HCT116 (cell line): ENCODE data around the gene FAM83E. TPM values are rescaled to one million over a fixed set of nuclear protein-coding genes. Genes with fewer than 3 reads are reported as not detected.

Experiments
- ATAC-seq: fragments of 200-7000 bp; cut with Tn5 transposase; 2 replicates; pipeline ENCODE4 v1.9.1; 2020; ENCODE audit warnings: mild to moderate bottlenecking, moderate library complexity
- BruUV-seq: library from RNA; stranded (reverse); fragments of 400-500 nt; replicated peaks from 2 replicates; lab custom pipeline; 2021; lab: Mats Ljungman, UMichigan
- CTCF ChIA-PET: fragments of 300-600 bp; sonication (Branson Sonifier 250); formaldehyde crosslinking; loops from one replicate; lab custom pipeline; 2021; ENCODE audit warnings: antibody characterized with exemption; lab: Charles Lee
- POLR2A ChIA-PET: fragments of 300-600, 350-600 bp; sonication (Branson Sonifier 250); formaldehyde crosslinking; loops from one replicate; lab custom pipeline; 2021; ENCODE audit warnings: antibody characterized with exemption; lab: Charles Lee
- RAD21 ChIA-PET, 2 experiments: fragments of 300-600 bp; sonication (Branson Sonifier 250); formaldehyde crosslinking; loops; one replicate each; lab custom pipeline; 2023; ENCODE audit warnings: low total read pairs in 2 of 2; ENCODE audit not compliant: uncharacterized antibody in 2 of 2, unreplicated experiment in 2 of 2, low non-redundant PET in 1 of 2; lab: Charles Lee
- DNase-seq: peaks from one replicate; pipeline ENCODE4 v3.0.0-alpha.2; 2010; ENCODE audit warnings: low read depth, low spot score
- H2AFZ ChIP-seq: fragments of 200-600 bp; shearing (Covaris generic), sonication (generic); 2 replicates; pipeline ENCODE4 v1.6.1; 2017; ENCODE audit warnings: low read depth, mixed run types, mixed read lengths, antibody characterized with exemption, low read length; ENCODE audit not compliant: poor library complexity, severe bottlenecking
- H3K27ac ChIP-seq: 2 replicates; pipeline ENCODE4 v1.5.1; 2012; ENCODE audit warnings: low read depth, low read length
- H3K27me3 ChIP-seq: fragments of 200-600 bp; sonication (generic); 2 replicates; pipeline ENCODE4 v1.6.1; 2016; ENCODE audit warnings: mixed run types, low read length, mixed read lengths; ENCODE audit not compliant: insufficient read depth
- H3K36me3 ChIP-seq, 2 experiments: fragments of 200-500 bp in 1 of 2; fragments of 200-600 bp in 1 of 2; sonication (Bioruptor generic) in 1 of 2; sonication (generic) in 1 of 2; 2 replicates each; pipeline versions ENCODE4 v1.5.1 to v1.6.1; 2014 to 2016; ENCODE audit warnings: low read length in 2 of 2, inconsistent platforms in 1 of 2, mixed read lengths in 1 of 2, mixed run types in 1 of 2; ENCODE audit not compliant: insufficient read depth in 2 of 2, control insufficient read depth in 1 of 2
- H3K4me1 ChIP-seq, 2 experiments: fragments of 200-600 bp in 1 of 2; sonication (generic) in 1 of 2; 2 replicates each; pipeline versions ENCODE4 v1.5.1 to v1.6.1; 2012 to 2017; ENCODE audit warnings: low read length in 2 of 2, inconsistent platforms in 1 of 2, mild to moderate bottlenecking in 1 of 2, mixed read lengths in 1 of 2, mixed run types in 1 of 2, moderate library complexity in 1 of 2; ENCODE audit not compliant: insufficient read depth in 2 of 2, control insufficient read depth in 1 of 2
- H3K4me2 ChIP-seq: fragments of 200-600 bp; sonication (generic); 2 replicates; pipeline ENCODE4 v1.6.1; 2017; ENCODE audit warnings: mixed run types, low read length, mixed read lengths
- H3K4me3 ChIP-seq, 2 experiments: fragments of 200-600 bp in 1 of 2; sonication (generic) in 1 of 2; replicated peaks in 1 of 2; 2 replicates each; pipeline ENCODE4 v1.5.1; 2011 to 2016; ENCODE audit warnings: low read length in 2 of 2, control low read depth in 1 of 2, low read depth in 1 of 2, mild to moderate bottlenecking in 1 of 2, mixed read lengths in 1 of 2, mixed run types in 1 of 2
- H3K79me2 ChIP-seq: fragments of 200-600 bp; sonication (generic); 2 replicates; pipeline ENCODE4 v1.6.1; 2017; ENCODE audit warnings: mild to moderate bottlenecking, mixed run types, low read length, moderate library complexity, mixed read lengths; ENCODE audit not compliant: insufficient read depth
- H3K9ac ChIP-seq: fragments of 200-600 bp; sonication (generic); 2 replicates; pipeline ENCODE4 v1.6.1; 2016; ENCODE audit warnings: low read length, mixed read lengths
- H3K9me2 ChIP-seq: fragments of 200-600 bp; sonication (generic), shearing (Covaris generic); 2 replicates; pipeline ENCODE4 v1.6.1; 2017; ENCODE audit warnings: mixed run types, mild to moderate bottlenecking, moderate library complexity; ENCODE audit not compliant: insufficient read depth
- H3K9me3 ChIP-seq, 2 experiments: fragments of 200-500 bp in 1 of 2; fragments of 200-600 bp in 1 of 2; sonication (Bioruptor generic) in 1 of 2; sonication (generic) in 1 of 2; 2 replicates each; pipeline ENCODE4 v1.6.1; 2014 to 2017; ENCODE audit warnings: low read length in 2 of 2, mixed read lengths in 2 of 2, inconsistent platforms in 1 of 2, low read depth in 1 of 2, mild to moderate bottlenecking in 1 of 2, mixed run types in 1 of 2, moderate library complexity in 1 of 2; ENCODE audit not compliant: control insufficient read depth in 1 of 2, insufficient read depth in 1 of 2
- H4K20me1 ChIP-seq: fragments of 200-600 bp; sonication (generic), shearing (Covaris generic); 2 replicates; pipeline ENCODE4 v1.6.1; 2017; ENCODE audit warnings: mixed run types, mild to moderate bottlenecking, moderate library complexity; ENCODE audit not compliant: insufficient read depth
- CBX3 ChIP-seq: IDR thresholded peaks from 2 replicates; pipeline ENCODE4 v1.6.1; 2012; ENCODE audit warnings: low read depth
- CEBPB ChIP-seq: IDR thresholded peaks from 2 replicates; pipeline ENCODE4 v1.6.1; 2012; ENCODE audit warnings: low read depth
- EGR1 ChIP-seq: IDR thresholded peaks from 2 replicates; pipeline ENCODE4 v1.6.1; 2012; ENCODE audit warnings: low read depth
- ELF1 ChIP-seq: IDR thresholded peaks from 2 replicates; pipeline ENCODE4 v1.6.1; 2012; ENCODE audit warnings: low read depth, borderline replicate concordance
- EZH2 ChIP-seq: fragments of 200-600 bp; sonication (generic); IDR thresholded peaks from 2 replicates; pipeline ENCODE4 v1.6.1; 2017; ENCODE audit warnings: antibody characterized with exemption, mixed run types
- EZH2phosphoT487 ChIP-seq: fragments of 200-600 bp; IDR thresholded peaks from 2 replicates; pipeline ENCODE4 v1.6.1; 2018; ENCODE audit warnings: antibody characterized with exemption, borderline replicate concordance
- FOSL1 ChIP-seq: IDR thresholded peaks from 2 replicates; pipeline ENCODE4 v1.6.1; 2012; ENCODE audit warnings: low read depth
- JUND ChIP-seq: IDR thresholded peaks from 2 replicates; pipeline ENCODE4 v1.6.1; 2012
- POLR2A ChIP-seq: IDR thresholded peaks from 2 replicates; pipeline ENCODE4 v1.7.0; 2011; ENCODE audit warnings: borderline replicate concordance; ENCODE audit not compliant: insufficient read depth, insufficient read length; ENCODE audit errors: extremely low read depth
- POLR2AphosphoS5 ChIP-seq: IDR thresholded peaks from 2 replicates; pipeline ENCODE4 v1.6.1; 2011; ENCODE audit warnings: mild to moderate bottlenecking, low read depth, low read length, moderate library complexity
- TCF7L2 ChIP-seq: IDR thresholded peaks from 2 replicates; pipeline ENCODE4 v1.7.0; 2011; ENCODE audit warnings: borderline replicate concordance, inconsistent platforms; ENCODE audit not compliant: insufficient read depth, insufficient read length; ENCODE audit errors: extremely low read depth
- YY1 ChIP-seq: IDR thresholded peaks from 2 replicates; pipeline ENCODE4 v1.6.1; 2011; ENCODE audit warnings: low read length, low read depth, moderate library complexity, mild to moderate bottlenecking; ENCODE audit not compliant: insufficient replicate concordance; ENCODE audit errors: extremely low read depth
- ZFX ChIP-seq: fragments of 450-650 bp; IDR thresholded peaks from 2 replicates; pipeline ENCODE4 v1.6.1; 2017
- ZNF274 ChIP-seq: fragments of 200-500 bp; sonication (Bioruptor generic); IDR thresholded peaks from 2 replicates; pipeline ENCODE4 v1.6.1; 2014; ENCODE audit warnings: mild to moderate bottlenecking, low read depth, low read length, inconsistent platforms
- intact Hi-C: fragments of 100-400 bp; cut with micrococcal nuclease; formaldehyde crosslinking; loops from 2 replicates; pipeline ENCODE4 v1.10.0; 2022
- total RNA-seq: library from RNA; stranded (reverse); gene quantifications from one replicate; pipeline ENCODE4 v1.2.1, GENCODE V29; 2021; ENCODE audit not compliant: unreplicated experiment
- TF ChIP-seq, protein P1 (sequence below): IDR thresholded peaks from 2 replicates; pipeline ENCODE4 v1.6.1; 2012
- TF ChIP-seq, protein P2 (sequence below): IDR thresholded peaks from 2 replicates; pipeline ENCODE4 v1.6.1; 2011; ENCODE audit warnings: mild to moderate bottlenecking, low read length, moderate library complexity; ENCODE audit not compliant: insufficient replicate concordance; ENCODE audit errors: extremely low read depth
- TF ChIP-seq, protein P3 (sequence below), 3 experiments: fragments of 200-600 bp in 1 of 3; sonication (generic) in 1 of 3; IDR thresholded peaks in 2 of 3; conservative IDR thresholded peaks in 1 of 3; 2 replicates each; pipeline ENCODE4 v1.5.1; 2012 to 2017; ENCODE audit warnings: low read depth in 2 of 3, low read length in 2 of 3, antibody characterized with exemption in 1 of 3, borderline replicate concordance in 1 of 3, control low read depth in 1 of 3, mild to moderate bottlenecking in 1 of 3, mixed read lengths in 1 of 3, mixed run types in 1 of 3, moderate library complexity in 1 of 3; ENCODE audit not compliant: insufficient read depth in 1 of 3
- TF ChIP-seq, protein P4 (sequence below): IDR thresholded peaks from 2 replicates; pipeline ENCODE4 v1.6.1; 2012; ENCODE audit warnings: low read depth

Gene FAM83E
- total RNA-seq, 1 experiment from 2014 or later = 6.8 TPM

DNA sequence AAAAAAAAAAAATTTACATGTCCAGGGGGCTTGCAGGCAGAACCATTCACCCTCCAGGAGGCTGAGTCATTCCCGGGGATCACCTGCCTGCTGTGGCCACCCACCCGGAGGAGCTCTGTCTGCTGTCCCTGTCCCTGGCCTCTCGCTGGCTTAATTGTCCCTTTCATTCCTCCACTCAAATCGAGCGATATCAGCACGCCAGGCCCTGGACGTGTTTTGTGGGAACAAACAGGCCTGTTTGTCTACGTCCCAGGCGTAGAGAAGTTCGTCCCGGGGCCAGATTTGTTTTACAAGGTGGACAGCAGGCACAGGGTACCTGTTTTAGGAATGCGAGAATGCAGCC is 41.7 kb downstream of the FAM83E start:
- Histone ChIP-seq H3K9me2 (no peaks in the 10 kb centered on the region), H3K27me3 (no peaks in the 10 kb centered on the region), H3K9me3 (no peaks in the 10 kb centered on the region), H3K4me1 (peaks cover 29 to 62% of the 10 kb centered on the region in 2 experiments), H2AFZ (no peak overlapping the region), H3K79me2 (no peaks in the 10 kb centered on the region), H3K9ac (no peak overlapping the region), H3K27ac (no peak overlapping the region; the same call in 1 of the 2 replicates), H4K20me1 (no peaks in the 10 kb centered on the region), H3K4me2 (no peak overlapping the region), H3K4me3 (no peak overlapping the region), H3K36me3 (no peaks in the 10 kb centered on the region)
- intact Hi-C loops = no loop called here
- DNase-seq = no peak
- RAD21 ChIA-PET = no interaction called here
- ATAC-seq = no peak
- CTCF ChIA-PET = interaction anchor here (3.0 kb wide), 1 partner anchor 11 kb away, joined by 22 read pairs; no protein-coding TSS in a partner anchor
- POLR2A ChIA-PET = no interaction called here
- BruUV-seq = no TSS peak
- TF ChIP-seq CEBPB = no peak
- TF ChIP-seq, protein P1, sequence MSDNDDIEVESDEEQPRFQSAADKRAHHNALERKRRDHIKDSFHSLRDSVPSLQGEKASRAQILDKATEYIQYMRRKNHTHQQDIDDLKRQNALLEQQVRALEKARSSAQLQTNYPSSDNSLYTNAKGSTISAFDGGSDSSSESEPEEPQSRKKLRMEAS = no peak
- TF ChIP-seq EGR1 = no peak
- TF ChIP-seq, protein P2, sequence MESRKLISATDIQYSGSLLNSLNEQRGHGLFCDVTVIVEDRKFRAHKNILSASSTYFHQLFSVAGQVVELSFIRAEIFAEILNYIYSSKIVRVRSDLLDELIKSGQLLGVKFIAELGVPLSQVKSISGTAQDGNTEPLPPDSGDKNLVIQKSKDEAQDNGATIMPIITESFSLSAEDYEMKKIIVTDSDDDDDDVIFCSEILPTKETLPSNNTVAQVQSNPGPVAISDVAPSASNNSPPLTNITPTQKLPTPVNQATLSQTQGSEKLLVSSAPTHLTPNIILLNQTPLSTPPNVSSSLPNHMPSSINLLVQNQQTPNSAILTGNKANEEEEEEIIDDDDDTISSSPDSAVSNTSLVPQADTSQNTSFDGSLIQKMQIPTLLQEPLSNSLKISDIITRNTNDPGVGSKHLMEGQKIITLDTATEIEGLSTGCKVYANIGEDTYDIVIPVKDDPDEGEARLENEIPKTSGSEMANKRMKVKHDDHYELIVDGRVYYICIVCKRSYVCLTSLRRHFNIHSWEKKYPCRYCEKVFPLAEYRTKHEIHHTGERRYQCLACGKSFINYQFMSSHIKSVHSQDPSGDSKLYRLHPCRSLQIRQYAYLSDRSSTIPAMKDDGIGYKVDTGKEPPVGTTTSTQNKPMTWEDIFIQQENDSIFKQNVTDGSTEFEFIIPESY = no peak
- TF ChIP-seq JUND = no peak
- no peak for TF ChIP-seq YY1
- no peak for TF ChIP-seq ZNF274
- TF ChIP-seq POLR2A = no peak
- TF ChIP-seq, protein P3, sequence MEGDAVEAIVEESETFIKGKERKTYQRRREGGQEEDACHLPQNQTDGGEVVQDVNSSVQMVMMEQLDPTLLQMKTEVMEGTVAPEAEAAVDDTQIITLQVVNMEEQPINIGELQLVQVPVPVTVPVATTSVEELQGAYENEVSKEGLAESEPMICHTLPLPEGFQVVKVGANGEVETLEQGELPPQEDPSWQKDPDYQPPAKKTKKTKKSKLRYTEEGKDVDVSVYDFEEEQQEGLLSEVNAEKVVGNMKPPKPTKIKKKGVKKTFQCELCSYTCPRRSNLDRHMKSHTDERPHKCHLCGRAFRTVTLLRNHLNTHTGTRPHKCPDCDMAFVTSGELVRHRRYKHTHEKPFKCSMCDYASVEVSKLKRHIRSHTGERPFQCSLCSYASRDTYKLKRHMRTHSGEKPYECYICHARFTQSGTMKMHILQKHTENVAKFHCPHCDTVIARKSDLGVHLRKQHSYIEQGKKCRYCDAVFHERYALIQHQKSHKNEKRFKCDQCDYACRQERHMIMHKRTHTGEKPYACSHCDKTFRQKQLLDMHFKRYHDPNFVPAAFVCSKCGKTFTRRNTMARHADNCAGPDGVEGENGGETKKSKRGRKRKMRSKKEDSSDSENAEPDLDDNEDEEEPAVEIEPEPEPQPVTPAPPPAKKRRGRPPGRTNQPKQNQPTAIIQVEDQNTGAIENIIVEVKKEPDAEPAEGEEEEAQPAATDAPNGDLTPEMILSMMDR (IDR thresholded peaks at IDR 0.05 in 2 of 3, conservative IDR thresholded peaks at IDR 0.05 in 1 of 3; ENCODE audit: borderline replicate concordance in 1 of 3, insufficient read depth in 1 of 3, low read depth in 2 of 3, low read length in 2 of 3) = no peak
- no peak for TF ChIP-seq CBX3
- TF ChIP-seq, protein P4, sequence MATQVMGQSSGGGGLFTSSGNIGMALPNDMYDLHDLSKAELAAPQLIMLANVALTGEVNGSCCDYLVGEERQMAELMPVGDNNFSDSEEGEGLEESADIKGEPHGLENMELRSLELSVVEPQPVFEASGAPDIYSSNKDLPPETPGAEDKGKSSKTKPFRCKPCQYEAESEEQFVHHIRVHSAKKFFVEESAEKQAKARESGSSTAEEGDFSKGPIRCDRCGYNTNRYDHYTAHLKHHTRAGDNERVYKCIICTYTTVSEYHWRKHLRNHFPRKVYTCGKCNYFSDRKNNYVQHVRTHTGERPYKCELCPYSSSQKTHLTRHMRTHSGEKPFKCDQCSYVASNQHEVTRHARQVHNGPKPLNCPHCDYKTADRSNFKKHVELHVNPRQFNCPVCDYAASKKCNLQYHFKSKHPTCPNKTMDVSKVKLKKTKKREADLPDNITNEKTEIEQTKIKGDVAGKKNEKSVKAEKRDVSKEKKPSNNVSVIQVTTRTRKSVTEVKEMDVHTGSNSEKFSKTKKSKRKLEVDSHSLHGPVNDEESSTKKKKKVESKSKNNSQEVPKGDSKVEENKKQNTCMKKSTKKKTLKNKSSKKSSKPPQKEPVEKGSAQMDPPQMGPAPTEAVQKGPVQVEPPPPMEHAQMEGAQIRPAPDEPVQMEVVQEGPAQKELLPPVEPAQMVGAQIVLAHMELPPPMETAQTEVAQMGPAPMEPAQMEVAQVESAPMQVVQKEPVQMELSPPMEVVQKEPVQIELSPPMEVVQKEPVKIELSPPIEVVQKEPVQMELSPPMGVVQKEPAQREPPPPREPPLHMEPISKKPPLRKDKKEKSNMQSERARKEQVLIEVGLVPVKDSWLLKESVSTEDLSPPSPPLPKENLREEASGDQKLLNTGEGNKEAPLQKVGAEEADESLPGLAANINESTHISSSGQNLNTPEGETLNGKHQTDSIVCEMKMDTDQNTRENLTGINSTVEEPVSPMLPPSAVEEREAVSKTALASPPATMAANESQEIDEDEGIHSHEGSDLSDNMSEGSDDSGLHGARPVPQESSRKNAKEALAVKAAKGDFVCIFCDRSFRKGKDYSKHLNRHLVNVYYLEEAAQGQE = no peak
- no peak for TF ChIP-seq EZH2phosphoT487
- TF ChIP-seq TCF7L2 = no peak
- no peak for TF ChIP-seq ELF1
- no peak for TF ChIP-seq FOSL1
- no peak for TF ChIP-seq ZFX
- TF ChIP-seq EZH2 = no peak
- no peak for TF ChIP-seq POLR2AphosphoS5
